ENCODE data around the gene MMP17.

MMP17 gene

GRCh38 chr12:131827961-131828534 is at the start of gene MMP17:
Gene MMP17 (plus strand): TSS chr12:131828393. CDS start chr12:131828495, 102 bp downstream.
- peak in 1 of 2 experiments; percentile 90 for DNase-seq

GRCh38 chr12:131779027-131779426 is 49.2 kb upstream of the MMP17 start:
- DNase-seq, result no peak

- DNase-seq, result no peak
Observed at GRCh38 chr12:131782061-131782460, 46.1 kb upstream of the MMP17 start.

- DNase-seq, result no peak
Observed at GRCh38 chr12:131783915-131784541, 44.2 kb upstream of the MMP17 start.

GRCh38 chr12:131784909-131785762 is 43.1 kb upstream of the MMP17 start:
- DNase-seq, result no peak

GRCh38 chr12:131785763-131786330 is 42.3 kb upstream of the MMP17 start:
- DNase-seq, result no peak

GRCh38 chr12:131786331-131786730 is 41.9 kb upstream of the MMP17 start:
- no peak for DNase-seq

GRCh38 chr12:131787143-131787660 is 41.0 kb upstream of the MMP17 start:
- DNase-seq, result no peak

GRCh38 chr12:131788070-131788469 is 40.1 kb upstream of the MMP17 start:
- no peak for DNase-seq

- no peak for DNase-seq
Observed at GRCh38 chr12:131789638-131790037, 38.6 kb upstream of the MMP17 start.

GRCh38 chr12:131793243-131794022 is 34.8 kb upstream of the MMP17 start:
- no peak for DNase-seq

GRCh38 chr12:131794061-131794460 is 34.1 kb upstream of the MMP17 start:
- DNase-seq, result no peak

- DNase-seq, result no peak
Observed at GRCh38 chr12:131794573-131794972, 33.6 kb upstream of the MMP17 start.

- DNase-seq, result no peak
Observed at GRCh38 chr12:131795064-131795463, 33.1 kb upstream of the MMP17 start.

GRCh38 chr12:131795690-131796410 is 32.3 kb upstream of the MMP17 start:
- DNase-seq, result peak in 1 of 2 experiments; percentile 19

- DNase-seq, result no peak
Observed at GRCh38 chr12:131796411-131796736, 31.8 kb upstream of the MMP17 start.

GRCh38 chr12:131796754-131797587 is 31.2 kb upstream of the MMP17 start:
- no peak for DNase-seq

- no peak for DNase-seq
Observed at GRCh38 chr12:131797588-131797934, 30.6 kb upstream of the MMP17 start.

- no peak for DNase-seq
Observed at GRCh38 chr12:131799195-131799594, 29.0 kb upstream of the MMP17 start.

- no peak for DNase-seq
Observed at GRCh38 chr12:131799828-131800593, 28.2 kb upstream of the MMP17 start.
